ENCODE data around the gene DLGAP1.

DNA sequence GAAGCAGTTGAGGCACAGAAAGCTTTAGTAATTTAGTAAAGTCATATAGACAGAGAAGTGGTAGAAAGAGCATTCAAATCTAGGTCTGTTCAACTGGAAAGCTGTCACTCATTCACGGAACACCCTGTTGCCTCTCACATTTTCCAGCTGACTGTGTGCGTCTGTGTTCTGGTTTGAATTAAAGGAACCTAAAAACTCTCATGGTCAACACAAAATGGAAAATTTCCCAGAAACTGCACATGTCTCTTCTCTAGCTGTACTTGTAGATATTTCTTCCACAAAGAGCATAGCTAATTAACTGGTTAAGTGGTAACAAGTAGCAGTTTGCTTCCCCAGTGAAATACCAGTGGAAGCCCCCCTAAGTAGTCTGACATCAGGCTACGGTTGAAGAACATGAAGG, 614.3 kb downstream of the DLGAP1 start:
- no peak for TF ChIP-seq CTCF (IDR thresholded peaks at IDR 0.05)
- no peak for TF ChIP-seq NFIC (IDR thresholded peaks at IDR 0.05; ENCODE audit: borderline replicate concordance)
- no peak for TF ChIP-seq MXI1 (IDR thresholded peaks at IDR 0.05; ENCODE audit: low read depth, low read length)
- no peak for TF ChIP-seq POLR2AphosphoS5 (IDR thresholded peaks at IDR 0.05; ENCODE audit: low read depth, low read length)
- TF ChIP-seq GABPA (IDR thresholded peaks at IDR 0.05; ENCODE audit: low read depth): no peak
- TF ChIP-seq TCF12 (IDR thresholded peaks at IDR 0.05): no peak
- no peak for TF ChIP-seq EP300 (IDR thresholded peaks at IDR 0.05; ENCODE audit: borderline replicate concordance in 1 of 2, low read depth in 1 of 2, low read length in 1 of 2)
- TF ChIP-seq, protein P1, sequence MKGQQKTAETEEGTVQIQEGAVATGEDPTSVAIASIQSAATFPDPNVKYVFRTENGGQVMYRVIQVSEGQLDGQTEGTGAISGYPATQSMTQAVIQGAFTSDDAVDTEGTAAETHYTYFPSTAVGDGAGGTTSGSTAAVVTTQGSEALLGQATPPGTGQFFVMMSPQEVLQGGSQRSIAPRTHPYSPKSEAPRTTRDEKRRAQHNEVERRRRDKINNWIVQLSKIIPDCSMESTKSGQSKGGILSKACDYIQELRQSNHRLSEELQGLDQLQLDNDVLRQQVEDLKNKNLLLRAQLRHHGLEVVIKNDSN (IDR thresholded peaks at IDR 0.05; ENCODE audit: borderline replicate concordance, low read depth): no peak
- TF ChIP-seq REST (IDR thresholded peaks at IDR 0.05; ENCODE audit: low read depth, low read length): no peak
- TF ChIP-seq FOSL2 (IDR thresholded peaks at IDR 0.05; ENCODE audit: borderline replicate concordance, low read depth): no peak
- TF ChIP-seq RFX5 (IDR thresholded peaks at IDR 0.05; ENCODE audit: low read length): no peak
- TF ChIP-seq SIN3A (IDR thresholded peaks at IDR 0.05; ENCODE audit: borderline replicate concordance, low read depth, low read length): no peak
- TF ChIP-seq SMC3 (IDR thresholded peaks at IDR 0.05; ENCODE audit: low read depth, low read length): no peak
- no peak for TF ChIP-seq EZH2phosphoT487 (IDR thresholded peaks at IDR 0.05; ENCODE audit: borderline replicate concordance, low read depth)
